HL-60 (cell line): Measurements from ENCODE around the gene SIDT2.

Experiments used
- DNase-seq, 2 experiments: peaks; one replicate each; pipeline ENCODE4 v3.0.0-alpha.2; 2010 to 2020; ENCODE audit warnings: low read depth in 1 of 2, low spot score in 1 of 2
- H3K27ac ChIP-seq: fragments of 250-450 bp; sonication (Bioruptor Pico); replicated peaks from 2 replicates; pipeline ENCODE4 v1.5.1; 2020; ENCODE audit warnings: mild to moderate bottlenecking, moderate library complexity
- H3K27me3 ChIP-seq: fragments of 250-450 bp; sonication (Bioruptor Pico); 2 replicates; pipeline ENCODE4 v1.5.1; 2021; ENCODE audit warnings: mild to moderate bottlenecking, moderate library complexity; ENCODE audit not compliant: insufficient read depth, poor library complexity, severe bottlenecking
- H3K4me3 ChIP-seq: replicated peaks from 2 replicates; pipeline ENCODE4 v1.5.1; 2011; ENCODE audit warnings: mild to moderate bottlenecking, control low read depth, low read length; ENCODE audit not compliant: insufficient read depth
- GABPA ChIP-seq: IDR thresholded peaks from 2 replicates; pipeline ENCODE4 v1.6.1; 2012; ENCODE audit warnings: low read depth
- POLR2AphosphoS5 ChIP-seq: IDR thresholded peaks from 2 replicates; pipeline ENCODE4 v1.6.1; 2012; ENCODE audit warnings: low read depth
- REST ChIP-seq: IDR thresholded peaks from 2 replicates; pipeline ENCODE4 v1.6.1; 2012; ENCODE audit warnings: low read depth; ENCODE audit not compliant: insufficient replicate concordance
- SPI1 ChIP-seq: IDR thresholded peaks from 2 replicates; pipeline ENCODE4 v1.6.1; 2012; ENCODE audit warnings: low read depth, mild to moderate bottlenecking, borderline replicate concordance
- TF ChIP-seq, protein P1 (sequence below): IDR thresholded peaks from one replicate; pipeline ENCODE4 v1.5.1; 2011; ENCODE audit warnings: low read length, control low read depth, inconsistent platforms; ENCODE audit not compliant: insufficient read depth

SIDT2 gene

DNA sequence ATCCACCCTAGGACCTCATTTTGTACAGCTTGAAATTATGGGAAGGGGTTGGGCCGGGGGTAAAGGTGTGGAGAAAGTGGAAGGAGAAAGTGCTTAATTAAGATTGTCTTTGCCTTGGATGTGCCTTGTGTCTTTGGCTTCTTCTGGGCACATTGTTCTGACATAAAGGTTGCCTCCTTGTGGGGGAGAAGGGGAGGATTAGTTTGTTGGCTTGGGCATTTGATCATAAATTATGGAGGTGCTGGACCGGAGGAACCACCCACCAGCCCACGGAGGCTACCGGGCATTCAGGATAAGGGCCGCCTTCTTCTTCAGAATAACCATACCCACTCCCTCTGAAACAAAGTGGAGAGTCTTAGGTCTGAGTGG is 33.2 kb upstream of the SIDT2 start:
- DNase-seq, result no peak
- peak overlapping the region; percentile 95 for H3K27ac ChIP-seq
- no peak for TF ChIP-seq GABPA
- TF ChIP-seq, protein P1, sequence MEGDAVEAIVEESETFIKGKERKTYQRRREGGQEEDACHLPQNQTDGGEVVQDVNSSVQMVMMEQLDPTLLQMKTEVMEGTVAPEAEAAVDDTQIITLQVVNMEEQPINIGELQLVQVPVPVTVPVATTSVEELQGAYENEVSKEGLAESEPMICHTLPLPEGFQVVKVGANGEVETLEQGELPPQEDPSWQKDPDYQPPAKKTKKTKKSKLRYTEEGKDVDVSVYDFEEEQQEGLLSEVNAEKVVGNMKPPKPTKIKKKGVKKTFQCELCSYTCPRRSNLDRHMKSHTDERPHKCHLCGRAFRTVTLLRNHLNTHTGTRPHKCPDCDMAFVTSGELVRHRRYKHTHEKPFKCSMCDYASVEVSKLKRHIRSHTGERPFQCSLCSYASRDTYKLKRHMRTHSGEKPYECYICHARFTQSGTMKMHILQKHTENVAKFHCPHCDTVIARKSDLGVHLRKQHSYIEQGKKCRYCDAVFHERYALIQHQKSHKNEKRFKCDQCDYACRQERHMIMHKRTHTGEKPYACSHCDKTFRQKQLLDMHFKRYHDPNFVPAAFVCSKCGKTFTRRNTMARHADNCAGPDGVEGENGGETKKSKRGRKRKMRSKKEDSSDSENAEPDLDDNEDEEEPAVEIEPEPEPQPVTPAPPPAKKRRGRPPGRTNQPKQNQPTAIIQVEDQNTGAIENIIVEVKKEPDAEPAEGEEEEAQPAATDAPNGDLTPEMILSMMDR, result no peak
- no peak for TF ChIP-seq SPI1
- TF ChIP-seq POLR2AphosphoS5, result no peak
- TF ChIP-seq REST, result no peak
- H3K27me3 ChIP-seq, result no peaks in the 10 kb centered on the region
- H3K4me3 ChIP-seq, result peak overlapping the region; percentile 83

DNA sequence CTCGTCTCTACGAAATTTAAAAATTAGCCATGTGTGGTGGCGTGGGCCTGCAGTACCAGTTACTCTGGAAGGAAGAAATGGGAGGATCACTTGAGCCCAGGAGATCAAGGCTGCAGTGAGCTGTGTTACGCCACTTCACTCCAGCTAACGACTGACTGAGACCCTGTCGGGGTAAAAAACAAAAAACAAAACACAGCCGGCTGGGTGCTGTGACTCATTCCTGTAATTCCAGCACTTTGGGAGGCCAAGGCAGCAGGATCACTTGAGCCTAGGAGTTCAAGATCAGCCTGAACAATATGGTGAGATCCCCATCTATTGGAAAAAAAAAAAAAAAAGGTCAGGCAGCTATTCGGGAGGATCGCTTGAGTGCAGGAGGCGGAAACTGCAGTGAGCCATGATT is 32.0 kb upstream of the SIDT2 start:
- no peak for TF ChIP-seq POLR2AphosphoS5
- Histone ChIP-seq H3K4me3 (no peak overlapping the region), H3K27me3 (no peaks in the 10 kb centered on the region), H3K27ac (peak overlapping the region; percentile 15; the same call in 1 of the 2 replicates)
- DNase-seq, result peak in 1 of 2 experiments; percentile 18

DNA sequence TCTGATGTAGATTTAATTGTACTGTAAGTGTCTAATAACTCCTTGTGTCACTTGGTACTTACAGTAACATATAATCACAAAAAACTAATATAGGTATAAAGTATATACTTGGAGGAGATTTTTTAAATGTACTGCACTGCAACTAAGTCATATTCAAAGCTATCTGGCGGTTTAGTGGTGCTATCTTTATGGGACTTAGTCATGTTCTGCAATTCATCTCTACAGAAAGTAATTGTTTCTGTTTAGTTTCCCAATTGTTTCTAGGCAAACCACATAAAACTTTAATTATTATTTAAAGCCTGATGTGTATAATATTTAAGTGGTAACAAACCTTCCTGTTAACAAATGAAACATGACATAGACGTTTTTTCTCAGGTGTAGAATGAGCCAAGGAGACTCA is 26.5 kb upstream of the SIDT2 start:
- Histone ChIP-seq H3K4me3 (no peak overlapping the region), H3K27me3 (no peaks in the 10 kb centered on the region), H3K27ac (no peak overlapping the region)
- no peak for TF ChIP-seq REST
- no peak for TF ChIP-seq SPI1
- TF ChIP-seq POLR2AphosphoS5, result no peak
- no peak for TF ChIP-seq GABPA
- TF ChIP-seq, protein P1, result no peak
- no peak for DNase-seq

GRCh38 chr11:117154468-117154867 is 24.1 kb upstream of the SIDT2 start:
- no peak overlapping the region for H3K27ac ChIP-seq
- DNase-seq, result no peak
- TF ChIP-seq REST, result no peak
- TF ChIP-seq SPI1, result no peak
- no peak for TF ChIP-seq POLR2AphosphoS5
- TF ChIP-seq GABPA, result no peak
- TF ChIP-seq, protein P1, result no peak
- no peak overlapping the region for H3K4me3 ChIP-seq
- H3K27me3 ChIP-seq, result no peaks in the 10 kb centered on the region
